ENCODE results near the gene IQGAP1.
"Not testable (repeated sequence)": the region's sequence is repeated elsewhere in the genome, so short reads cannot be mapped to it uniquely, and the experiment has no call there.

Gene IQGAP1

DNA sequence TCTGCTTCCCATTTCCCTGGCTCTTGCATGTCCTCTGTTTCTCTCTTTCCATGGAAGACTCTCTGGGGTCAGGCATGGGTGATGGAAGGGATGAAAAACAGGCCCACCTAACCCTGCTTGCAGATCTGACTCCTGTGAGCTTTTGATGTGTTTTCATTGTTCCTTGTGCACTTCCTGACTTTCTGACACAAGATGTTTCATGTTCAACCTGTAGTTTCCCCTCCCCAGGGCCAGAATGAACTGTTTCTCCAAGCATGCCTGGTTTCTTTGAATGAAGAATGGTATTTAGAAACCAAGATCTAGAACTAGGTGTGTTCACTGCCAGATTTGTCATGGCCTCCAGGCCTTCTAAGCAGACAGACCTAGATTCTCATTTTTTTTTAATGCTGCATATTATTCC, 105.6 kb downstream of the IQGAP1 start:
- DNase-seq = no peak

DNA sequence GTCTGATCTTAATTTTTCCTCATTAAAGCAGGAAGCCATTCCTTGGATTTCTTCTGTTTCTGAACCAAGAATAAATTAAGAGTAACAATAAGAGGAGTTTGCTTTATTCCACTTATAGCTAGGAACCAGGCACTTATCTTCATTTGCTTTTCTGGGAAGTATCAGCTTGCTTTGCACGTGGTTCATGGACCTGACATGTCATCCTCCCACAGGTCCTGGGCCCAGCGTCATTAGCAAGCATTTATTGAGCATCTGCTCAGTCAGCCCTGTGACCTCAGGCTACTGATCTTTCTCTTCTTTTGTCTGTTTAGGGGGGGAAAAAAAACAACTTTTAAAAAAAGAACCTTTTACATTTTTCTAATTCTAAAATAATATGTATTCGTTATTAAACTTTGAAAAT, 107.0 kb downstream of the IQGAP1 start:
- no peak for DNase-seq

DNA sequence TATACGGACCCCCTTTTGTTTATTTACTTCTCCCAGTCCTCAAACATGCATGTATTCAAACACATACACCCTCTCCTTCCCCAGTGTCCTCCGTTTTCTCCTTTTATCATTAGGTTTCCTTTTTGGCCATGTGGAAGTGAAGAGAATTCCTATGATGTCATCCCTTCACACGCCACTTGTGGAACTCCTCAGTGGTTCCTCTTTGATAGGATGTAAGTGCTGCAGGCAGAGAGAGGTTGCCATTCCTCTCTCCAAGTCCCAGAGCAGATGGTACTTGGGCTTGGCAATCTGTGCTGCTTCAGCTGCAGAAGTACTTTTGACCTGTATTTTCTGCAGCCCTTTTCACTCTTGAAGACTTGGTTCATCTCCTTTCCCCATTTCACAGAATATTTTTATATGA, 108.7 kb downstream of the IQGAP1 start:
- no peak for DNase-seq

DNA sequence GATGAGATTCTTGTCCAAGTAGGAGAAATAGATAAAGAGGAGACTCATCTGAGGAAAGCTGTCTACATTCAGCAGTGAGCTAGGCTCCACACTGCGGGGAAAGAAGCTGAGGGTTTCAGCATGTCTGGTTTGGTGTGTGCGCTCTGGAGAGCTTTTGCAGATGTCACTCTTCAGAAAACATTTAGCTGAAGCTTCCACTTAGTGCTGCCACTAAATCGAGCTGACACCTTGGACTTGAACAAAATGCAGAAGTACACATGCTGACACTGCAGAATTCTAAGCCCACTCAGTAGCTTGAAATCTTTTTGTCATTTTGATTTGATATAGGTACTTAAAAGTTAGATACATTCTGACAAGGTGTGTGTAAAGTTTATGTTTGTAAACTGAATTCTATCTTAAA, 109.3 kb downstream of the IQGAP1 start:
- DNase-seq = peak; percentile 12

DNA sequence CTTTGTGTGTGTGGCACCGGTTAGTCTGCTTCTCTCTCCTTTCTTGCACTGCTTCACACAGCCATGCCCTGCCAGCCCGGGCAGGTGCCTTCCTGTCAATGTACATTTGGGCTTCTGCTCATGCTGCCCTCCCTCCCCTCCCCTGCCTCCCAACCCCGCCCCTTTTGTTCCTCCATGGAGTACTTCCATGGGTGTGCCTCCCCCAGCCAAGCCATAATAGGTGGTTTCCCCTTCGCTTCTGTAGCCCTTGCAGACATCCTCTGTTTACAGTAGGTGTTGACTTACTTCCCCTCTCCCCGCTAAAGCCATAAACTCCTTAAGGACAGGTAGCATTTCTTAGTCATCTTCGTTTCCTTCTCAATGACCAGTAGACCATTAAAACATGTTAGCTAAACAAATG, 109.9 kb downstream of the IQGAP1 start:
- DNase-seq = no peak

DNA sequence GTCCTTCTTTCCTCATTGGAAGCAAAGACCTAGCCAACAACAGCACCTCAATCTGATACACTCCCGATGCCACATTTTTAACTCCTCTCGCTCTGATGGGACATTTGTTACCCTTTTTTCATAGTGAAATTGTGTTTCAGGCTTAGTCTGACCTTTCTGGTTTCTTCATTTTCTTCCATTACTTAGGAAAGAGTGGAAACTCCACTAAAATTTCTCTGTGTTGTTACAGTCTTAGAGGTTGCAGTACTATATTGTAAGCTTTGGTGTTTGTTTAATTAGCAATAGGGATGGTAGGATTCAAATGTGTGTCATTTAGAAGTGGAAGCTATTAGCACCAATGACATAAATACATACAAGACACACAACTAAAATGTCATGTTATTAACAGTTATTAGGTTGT, 112.1 kb downstream of the IQGAP1 start:
- DNase-seq = no peak

DNA sequence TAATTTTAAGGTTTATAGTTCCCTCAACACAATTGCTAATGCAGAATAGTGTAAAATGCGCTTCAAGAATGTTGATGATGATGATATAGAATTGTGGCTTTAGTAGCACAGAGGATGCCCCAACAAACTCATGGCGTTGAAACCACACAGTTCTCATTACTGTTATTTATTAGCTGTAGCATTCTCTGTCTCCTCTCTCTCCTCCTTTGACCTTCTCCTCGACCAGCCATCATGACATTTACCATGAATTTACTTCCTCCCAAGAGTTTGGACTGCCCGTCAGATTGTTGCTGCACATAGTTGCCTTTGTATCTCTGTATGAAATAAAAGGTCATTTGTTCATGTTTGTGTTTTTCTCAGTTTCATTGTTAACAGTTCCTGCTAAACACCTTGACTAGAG, 113.9 kb downstream of the IQGAP1 start:
- DNase-seq = no peak

DNA sequence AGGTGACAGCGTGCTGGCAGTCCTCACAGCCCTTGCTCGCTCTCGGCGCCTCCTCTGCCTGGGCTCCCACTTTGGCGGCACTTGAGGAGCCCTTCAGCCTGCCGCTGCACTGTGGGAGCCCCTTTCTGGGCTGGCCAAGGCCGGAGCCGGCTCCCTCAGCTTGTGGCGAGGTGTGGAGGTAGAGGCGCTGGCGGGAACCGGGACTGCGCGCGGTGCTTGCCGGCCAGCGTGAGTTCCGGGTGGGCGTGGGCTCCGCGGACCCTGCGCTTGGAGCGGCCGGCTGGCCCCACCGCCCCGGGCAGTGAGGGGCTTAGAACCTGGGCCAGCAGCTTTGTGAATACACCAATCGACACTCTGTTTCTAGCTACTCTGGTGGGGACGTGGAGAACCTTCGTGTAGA, 122.7 kb downstream of the IQGAP1 start:
- DNase-seq = not testable (repeated sequence)

DNA sequence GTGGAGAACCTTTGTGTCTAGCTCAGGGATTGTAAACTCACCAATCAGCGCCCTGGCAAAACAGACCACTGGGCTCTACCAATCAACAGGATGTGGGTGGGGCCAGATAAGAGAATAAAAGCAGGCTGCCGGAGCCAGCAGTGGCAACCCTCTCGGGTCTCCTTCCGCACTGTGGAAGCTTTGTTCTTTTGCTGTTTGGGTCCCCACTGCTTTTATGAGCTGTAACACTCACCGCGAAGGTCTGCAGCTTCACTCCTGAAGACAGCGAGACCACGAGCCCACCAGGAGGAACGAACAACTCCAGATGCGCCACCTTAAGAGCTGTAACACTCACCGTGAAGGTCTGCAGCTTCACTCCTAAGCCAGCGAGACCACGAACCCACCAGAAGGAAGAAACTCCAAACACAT, 123.2 kb downstream of the IQGAP1 start:
- not testable (repeated sequence) for DNase-seq

DNA sequence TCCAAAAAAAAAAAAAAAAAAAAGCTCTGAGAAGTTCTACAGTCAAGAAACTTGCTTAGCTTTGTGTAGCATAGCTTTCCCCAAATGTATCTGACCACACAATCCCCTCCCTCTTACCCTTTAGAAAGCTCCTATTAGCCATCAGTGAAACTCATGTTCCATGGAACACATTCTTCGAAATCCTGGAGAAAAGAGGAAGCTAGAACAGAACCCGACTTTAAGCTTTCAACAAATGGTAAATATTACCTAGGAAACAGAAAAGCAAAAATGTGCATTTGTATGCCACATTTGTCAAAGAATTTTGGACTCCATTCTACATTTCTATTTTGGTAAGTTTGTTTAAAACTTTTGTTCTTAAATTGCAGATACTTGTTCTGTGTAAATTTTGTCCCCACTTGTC, 124.2 kb downstream of the IQGAP1 start:
- DNase-seq = no peak

DNA sequence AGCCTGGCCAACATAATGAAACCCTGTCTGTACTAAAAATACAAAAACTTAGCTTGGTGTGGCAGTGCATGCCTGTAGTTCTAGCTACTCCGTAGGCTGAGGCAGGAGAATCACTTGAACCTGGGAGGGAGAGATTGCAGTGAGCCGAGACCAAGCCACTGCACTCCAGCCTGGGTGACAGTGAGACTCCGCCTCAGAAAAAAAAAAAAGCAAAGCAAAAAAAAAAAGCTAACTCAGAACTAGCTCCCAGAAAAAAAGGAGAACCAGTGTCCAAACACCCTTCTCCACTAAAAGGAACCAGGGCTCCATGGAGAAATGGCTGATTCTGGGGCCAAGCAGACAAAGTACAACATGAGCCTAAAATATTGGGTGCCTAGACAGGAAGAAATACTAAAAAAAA, 124.9 kb downstream of the IQGAP1 start:
- no peak for DNase-seq

DNA sequence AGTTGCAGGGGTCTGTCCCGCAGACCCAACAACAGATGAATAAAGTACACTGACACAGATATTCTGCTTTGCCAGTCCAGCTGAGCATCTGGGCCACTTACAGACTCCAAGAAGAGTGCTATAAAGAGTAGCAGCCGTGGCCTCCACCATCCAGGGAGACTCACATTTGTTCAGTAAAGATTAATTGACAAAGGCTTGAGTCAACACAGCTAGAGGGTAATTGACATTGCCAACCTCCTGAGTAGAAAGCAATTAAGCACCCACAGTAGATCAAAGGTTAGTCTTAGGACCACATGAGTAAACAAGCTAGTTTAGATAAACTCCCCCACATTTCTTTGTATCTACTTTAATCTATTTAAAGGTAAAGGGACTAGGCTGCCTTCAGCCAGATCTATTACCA, 125.4 kb downstream of the IQGAP1 start:
- no peak for DNase-seq

DNA sequence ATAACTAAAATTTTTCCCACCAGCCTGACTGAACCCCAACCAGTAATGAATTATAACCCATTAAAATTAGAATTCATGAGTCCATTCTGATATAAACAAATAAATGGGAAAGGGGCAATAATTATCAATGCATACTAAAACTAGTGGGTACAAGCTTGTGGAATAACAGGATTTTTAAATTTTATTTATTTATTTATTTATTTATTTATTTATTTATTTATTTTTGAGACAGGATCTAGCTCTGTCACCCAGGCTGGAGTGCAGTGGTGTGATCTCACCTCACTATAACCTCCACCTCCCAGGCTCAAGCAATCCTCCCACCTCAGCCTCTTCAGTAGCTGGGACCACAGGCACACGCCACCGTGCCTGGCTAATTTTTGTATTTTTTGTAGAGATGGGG, 125.9 kb downstream of the IQGAP1 start:
- not testable (repeated sequence) for DNase-seq

DNA sequence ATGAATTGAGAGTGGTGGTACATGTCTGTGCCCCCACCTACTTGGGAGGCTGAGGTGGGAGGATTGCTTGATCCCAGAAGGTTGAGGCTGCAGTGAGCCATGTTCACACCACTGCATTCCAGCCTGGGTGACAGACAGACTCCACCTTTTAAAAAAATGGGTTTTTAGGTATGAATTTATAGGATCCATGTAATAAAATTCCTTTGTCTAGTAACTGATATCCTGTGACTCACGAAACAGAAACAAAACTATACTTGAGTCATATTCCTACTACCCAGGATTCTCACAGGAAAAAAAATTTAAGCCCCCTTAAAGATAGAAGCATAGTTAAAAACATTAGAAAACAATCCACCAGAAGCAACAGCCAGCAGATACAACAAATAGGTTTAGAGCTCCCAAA, 131.6 kb downstream of the IQGAP1 start:
- DNase-seq = no peak

DNA sequence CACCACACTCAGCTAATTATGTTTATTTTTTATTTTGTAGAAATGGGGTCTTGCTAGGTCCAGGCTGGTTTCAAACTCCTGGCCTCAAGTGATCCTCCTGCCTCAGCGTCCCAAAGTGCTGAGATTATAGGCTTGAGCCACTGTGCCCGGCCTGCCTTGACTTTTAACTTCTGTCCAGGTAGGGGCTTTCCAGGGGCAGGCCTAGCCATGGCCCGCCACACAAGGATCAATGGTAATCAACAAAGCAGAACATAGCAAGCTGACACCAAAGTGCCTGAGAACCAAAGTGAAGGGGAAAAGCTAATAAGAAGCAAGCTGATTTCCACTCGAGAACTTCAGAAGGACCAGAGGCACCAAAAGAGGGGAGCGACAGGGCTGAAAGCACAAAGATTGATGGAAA, 132.3 kb downstream of the IQGAP1 start:
- DNase-seq = no peak

DNA sequence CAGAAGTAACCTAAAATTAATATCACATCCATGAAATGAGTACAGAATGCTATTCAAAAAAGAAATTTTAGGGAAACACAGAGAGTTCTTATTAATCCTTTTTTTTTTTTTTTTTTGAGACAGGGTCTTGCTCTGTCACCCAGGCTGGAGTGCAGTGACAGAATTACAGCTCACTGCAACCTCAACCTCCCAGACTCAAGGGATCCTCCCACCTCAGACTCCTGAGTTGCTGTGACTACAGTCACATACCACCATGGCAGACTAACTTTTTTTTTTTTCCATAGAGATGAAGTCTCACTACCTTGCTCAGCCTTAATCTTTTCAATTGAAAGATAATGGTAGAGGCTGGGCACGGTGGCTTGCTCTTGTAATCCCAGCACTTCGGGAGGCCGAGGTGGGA, 135.3 kb downstream of the IQGAP1 start:
- DNase-seq = no peak

DNA sequence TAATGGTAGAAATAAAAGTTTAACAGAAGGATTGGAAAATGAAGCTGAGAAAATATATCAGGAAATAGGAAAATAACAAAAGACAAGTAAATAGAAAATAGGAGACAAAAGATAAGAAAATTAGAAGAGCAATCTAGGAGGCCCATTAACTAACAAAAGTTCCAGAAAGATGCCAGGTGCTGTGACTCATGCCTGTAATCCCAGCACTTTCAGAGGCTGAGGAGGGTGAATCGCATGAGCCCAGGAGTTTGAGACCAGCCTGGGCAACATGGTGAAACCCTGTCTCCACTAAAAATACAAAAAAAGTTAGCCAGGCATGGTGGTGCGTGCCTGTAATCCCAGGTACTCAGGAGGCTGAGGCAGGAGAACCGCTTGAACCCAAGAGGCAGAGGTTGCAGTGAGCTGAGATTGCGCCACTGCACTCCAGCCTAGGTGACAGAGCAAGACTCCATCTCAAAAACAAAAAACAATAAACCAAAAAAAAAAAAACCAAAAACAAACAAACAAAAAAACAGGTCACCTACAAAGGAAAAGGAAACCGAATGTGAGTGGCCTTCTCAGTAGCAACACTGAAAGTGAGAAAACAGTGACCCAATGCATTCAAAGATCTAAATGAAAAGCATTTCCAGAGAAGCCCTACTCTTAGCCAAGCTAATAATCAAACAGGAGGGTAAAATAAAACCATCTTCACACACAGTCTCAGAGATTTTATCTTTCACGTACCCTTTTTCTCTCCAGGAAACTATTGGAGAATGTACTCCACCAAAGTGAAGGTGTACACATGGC, 136.2 kb downstream of the IQGAP1 start:
- not testable (repeated sequence) for DNase-seq

DNA sequence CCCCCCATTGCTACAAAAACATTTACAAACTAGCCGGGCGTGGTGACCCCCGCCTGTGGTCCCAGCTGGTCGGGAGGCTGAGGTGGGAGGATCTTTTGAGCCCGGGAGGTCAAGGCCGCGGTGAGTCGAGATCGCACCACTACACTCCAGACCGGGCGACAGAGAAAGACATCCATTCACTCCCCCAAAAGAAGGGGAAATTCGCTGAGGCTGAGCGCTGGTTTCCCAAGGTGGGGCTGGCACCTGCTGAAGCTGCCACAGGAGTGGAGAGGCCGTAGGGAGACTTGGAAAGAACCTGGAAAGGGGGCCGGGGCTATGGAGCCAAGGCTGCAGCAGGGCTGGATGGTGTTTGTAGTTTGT, 140.9 kb downstream of the IQGAP1 start:
- no peak for DNase-seq

DNA sequence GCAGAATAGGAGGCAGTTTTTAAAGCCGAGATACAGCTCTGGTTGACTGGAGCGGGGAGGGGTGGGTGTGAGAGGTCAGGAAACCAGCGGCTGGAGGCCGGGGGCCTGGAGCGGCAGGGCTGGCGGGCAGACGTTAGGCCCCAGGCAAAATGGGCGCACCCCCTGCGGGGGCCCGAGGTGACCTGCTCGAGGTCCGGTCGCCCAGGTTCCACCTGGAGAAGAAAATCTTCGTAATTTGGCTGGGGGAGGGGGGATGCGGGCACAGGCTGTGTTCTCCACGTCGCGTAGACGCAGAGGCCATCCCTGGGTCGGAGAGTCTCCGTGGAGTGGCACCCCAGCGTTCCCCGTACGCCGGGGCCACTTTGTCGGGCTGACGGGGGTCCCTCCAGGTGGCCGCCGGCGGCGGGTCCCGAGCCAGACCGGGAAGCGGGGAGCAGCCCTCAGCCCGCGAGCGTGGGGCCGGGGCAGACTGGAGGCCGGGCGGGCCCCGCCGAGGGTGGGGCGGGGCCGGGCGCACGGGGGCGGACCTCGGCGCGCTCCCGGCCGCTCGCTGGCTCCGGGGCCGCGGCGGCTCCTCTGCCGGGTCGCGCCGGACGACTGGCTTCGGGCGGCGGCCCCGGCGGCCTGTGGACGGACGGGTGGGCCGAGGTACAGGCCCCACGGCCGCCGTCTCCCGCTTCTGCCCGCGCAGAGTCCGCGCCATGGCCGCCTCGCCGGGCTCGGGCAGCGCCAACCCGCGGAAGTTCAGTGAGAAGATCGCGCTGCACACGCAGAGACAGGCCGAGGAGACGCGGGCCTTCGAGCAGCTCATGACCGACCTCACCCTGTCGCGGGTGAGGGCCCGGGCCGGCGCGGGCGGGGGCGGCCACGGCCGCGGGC, 141.6 kb downstream of the IQGAP1 start, which contains the start of gene CRTC3:
Gene CRTC3, plus strand, starts transcription at position 553 of the 879 bp plus-strand sequence. Its CDS starts 149 bp downstream, at position 702.
- DNase-seq = peak; percentile 68

DNA sequence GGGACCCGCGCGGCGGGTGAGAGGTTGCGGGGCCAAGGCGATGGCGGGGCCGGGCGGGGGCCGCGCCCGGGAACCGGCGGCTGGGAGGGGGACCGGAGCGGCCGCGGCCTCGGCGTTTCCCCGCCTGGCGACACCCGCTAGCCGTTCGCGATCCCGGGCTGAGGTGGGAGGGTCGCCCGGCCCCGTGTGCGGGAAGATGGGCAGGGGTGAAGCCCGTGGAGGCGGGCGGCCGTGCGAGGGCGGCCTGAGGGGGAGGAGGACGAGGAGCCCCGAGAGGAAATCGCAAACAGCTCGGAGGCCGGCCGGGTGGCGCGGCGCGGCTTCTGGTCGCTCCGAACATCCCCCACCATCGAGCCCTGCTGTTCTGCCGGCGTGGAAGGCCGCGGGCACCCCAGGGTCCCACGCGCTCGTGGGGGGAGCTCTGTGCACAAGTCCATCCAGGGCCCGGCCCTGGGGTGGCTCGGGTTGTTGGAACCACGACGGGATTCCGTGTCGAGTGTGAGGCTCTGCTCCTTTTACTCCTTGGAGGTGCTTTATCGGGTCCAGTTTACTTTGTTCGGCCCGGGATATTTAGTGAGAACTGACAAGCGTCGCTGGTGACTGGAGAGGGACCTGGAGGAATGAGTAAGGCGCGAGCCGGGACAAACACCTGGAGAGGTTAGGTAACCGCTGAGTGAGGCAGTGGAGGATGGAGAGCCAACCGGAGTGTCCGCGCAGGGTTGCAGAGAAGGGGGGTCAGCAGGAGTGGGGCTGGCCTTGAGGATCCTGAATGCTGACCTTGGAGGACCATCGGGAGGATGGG, 142.4 kb downstream of the IQGAP1 start:
- peak; percentile 33 for DNase-seq

DNA sequence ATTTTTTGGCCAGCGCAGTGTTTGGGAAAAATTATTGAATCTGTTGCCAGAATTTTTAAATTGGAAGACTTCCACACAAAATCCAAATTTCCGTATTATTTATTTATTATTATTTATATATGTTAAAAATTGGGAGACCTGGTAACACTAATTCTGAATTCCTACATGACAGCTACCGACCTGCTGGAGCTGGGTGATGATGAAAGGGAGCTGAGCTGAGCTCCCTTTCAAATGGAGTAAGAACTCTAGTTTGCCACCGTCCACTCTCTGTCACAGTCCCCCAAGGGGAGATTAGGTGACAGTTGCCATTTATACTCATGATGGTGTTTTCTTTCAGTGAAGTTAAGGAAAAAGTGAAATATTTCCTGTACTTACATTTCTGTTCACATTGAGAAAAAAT, 143.1 kb downstream of the IQGAP1 start:
- no peak for DNase-seq

DNA sequence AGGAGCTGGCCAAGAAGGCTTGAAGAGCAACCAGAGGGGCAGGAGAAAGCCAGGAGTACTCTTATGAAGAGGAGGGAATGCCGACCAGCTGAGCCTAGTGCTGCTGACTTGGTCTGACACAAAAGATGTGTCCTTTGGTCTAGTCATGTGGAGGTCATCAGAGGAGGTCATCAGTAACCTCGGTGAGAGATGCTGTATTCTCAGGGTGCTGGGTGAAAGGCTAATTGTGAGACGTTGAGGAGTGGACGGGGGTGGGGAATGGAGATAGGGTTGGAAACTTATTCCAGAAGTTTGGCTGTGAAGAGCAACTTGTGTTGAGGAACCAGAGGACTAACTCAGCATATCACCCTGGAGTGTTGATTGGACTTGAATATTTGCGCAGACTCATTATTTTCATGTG, 147.2 kb downstream of the IQGAP1 start:
- DNase-seq = no peak

DNA sequence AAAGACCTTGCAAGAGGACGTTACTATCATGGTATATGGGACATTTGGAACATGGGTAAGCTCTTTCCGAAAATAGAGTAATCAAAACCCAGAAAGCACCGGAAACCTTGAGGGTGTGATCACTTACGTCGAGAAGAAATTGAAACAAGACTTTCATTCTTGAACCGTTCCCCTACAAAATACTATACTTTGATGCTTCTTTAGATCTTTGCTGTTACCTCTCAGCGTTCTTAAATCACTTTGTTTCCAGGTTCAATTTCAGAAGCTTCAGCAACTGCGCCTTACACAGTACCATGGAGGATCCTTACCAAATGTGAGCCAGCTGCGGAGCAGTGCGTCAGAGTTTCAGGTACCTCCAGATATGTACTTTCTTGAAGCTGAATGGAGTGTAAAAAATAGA, 151.7 kb downstream of the IQGAP1 start:
- DNase-seq = no peak
